ENCODE results near the gene EPHA10.

DNA sequence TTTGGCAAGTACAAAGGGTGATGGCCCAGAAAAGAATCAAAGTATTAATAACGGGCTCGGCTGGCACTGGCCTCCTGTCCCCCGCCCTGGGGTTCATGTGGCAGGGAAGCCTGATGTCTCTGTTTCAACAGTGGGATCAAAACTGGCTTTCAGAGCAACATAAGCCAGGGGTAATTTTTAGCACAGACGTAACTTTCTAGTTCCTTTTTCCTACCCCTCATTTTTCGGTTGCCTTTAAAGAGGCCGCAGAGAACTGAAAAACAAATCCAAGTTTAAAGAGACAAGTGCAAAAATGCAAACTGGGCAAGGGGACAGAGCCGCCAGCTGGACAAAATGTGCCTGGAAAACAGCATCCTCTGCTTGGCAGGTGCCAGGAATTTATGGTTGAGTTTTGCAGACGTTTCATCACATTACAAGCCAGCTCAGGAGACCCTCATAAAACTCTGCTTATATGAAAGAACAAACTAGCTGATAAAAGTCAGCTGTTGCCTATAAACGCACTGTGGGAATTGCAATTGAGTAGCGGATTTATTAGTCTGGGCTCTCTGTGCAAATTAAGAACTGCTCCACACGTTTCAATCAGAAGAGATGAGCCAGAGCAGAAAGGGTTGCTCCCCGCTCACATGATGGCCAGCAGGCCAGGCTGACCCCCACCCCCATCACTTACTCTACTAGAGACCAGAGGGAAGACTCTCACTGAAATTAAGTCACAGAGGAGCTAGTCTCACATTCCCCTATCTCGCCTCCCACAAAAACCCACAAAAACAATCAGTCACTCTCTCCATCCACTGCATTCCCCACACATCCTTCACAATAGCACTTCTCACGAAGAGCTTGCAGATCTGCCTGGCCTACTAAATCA, 88.4 kb downstream of the EPHA10 start:
- TF ChIP-seq POLR2A (IDR thresholded peaks at IDR 0.05; ENCODE audit: low read length) (no peak), CBX8 (IDR thresholded peaks at IDR 0.05) (no peak)
